ENCODE data around the gene ASB2. TPM values are rescaled to one million over a fixed set of nuclear protein-coding genes. Genes with fewer than 3 reads are reported as not detected.

The ASB2 gene
- polyA plus RNA-seq, 1 donor (not counting 4 experiments of a cell fraction or from before 2014, with no cell fraction given), result 0.56 TPM

DNA sequence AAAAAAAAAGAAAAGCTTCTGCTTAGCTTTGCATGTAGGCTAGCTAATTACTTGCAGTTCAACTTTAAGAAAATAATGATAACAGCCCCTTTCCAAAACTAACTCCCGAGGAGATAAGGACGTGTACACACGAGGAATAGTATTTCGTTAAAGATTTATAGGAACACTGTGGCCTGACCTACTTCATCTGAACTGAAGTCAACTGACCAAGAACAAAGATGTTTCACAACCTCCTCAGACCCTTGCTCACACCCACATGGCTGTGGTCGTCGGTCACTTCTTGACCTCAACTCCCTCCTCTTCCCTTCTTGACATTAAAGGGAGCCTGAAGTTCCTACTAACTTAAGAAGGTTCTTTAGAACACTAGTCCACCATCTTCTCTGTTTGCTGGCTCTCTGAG, 74.6 kb downstream of the ASB2 start:
- dilution Hi-C loops (cut with MboI; ENCODE audit: extremely low pct_ligation_motif_present, low sequenced_read_pairs), result loop anchor here (25.0 kb wide), 1 partner anchor 240 kb away; no protein-coding TSS in a partner anchor
- H3K9me1 ChIP-seq (ENCODE audit: control insufficient read depth, extremely low read depth, insufficient read depth, low read length), result no peaks in the 10 kb centered on the region
- H3K9me3 ChIP-seq (ENCODE audit: control insufficient read depth, low read depth, low read length), result no peaks in the 10 kb centered on the region
- no peak overlapping the region for H2AFZ ChIP-seq (ENCODE audit: control insufficient read depth, low read length)
- DNase-seq (ENCODE audit: low read depth, low spot score) (no peak), FAIRE-seq (no peak)
- no peaks in the 10 kb centered on the region for H3K36me3 ChIP-seq (ENCODE audit: control insufficient read depth in 2 of 2, extremely low read depth in 1 of 2, insufficient read depth in 2 of 2, low read length in 2 of 2)
- H3K79me2 ChIP-seq (ENCODE audit: control insufficient read depth, insufficient read depth, low read length), result no peaks in the 10 kb centered on the region
- no peak overlapping the region for H3K27ac ChIP-seq (ENCODE audit: control insufficient read depth, insufficient read depth, low read length)
- TF ChIP-seq EZH2 (IDR thresholded peaks at IDR 0.05; ENCODE audit: low read length), result no peak
- TF ChIP-seq, protein P1, sequence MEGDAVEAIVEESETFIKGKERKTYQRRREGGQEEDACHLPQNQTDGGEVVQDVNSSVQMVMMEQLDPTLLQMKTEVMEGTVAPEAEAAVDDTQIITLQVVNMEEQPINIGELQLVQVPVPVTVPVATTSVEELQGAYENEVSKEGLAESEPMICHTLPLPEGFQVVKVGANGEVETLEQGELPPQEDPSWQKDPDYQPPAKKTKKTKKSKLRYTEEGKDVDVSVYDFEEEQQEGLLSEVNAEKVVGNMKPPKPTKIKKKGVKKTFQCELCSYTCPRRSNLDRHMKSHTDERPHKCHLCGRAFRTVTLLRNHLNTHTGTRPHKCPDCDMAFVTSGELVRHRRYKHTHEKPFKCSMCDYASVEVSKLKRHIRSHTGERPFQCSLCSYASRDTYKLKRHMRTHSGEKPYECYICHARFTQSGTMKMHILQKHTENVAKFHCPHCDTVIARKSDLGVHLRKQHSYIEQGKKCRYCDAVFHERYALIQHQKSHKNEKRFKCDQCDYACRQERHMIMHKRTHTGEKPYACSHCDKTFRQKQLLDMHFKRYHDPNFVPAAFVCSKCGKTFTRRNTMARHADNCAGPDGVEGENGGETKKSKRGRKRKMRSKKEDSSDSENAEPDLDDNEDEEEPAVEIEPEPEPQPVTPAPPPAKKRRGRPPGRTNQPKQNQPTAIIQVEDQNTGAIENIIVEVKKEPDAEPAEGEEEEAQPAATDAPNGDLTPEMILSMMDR (optimal IDR thresholded peaks at IDR 0.05 in 1 of 3, IDR thresholded peaks at IDR 0.05 in 1 of 3, conservative IDR thresholded peaks at IDR 0.05 in 1 of 3; ENCODE audit: extremely low read depth in 1 of 3, insufficient read depth in 2 of 3, low read length in 3 of 3), result no peak
- no peak overlapping the region for H3K9ac ChIP-seq (ENCODE audit: control insufficient read depth, extremely low read depth, insufficient read depth, low read length)
- no peaks in the 10 kb centered on the region for H3K4me1 ChIP-seq (ENCODE audit: control insufficient read depth, extremely low read depth, insufficient read depth, low read length)
- no peaks in the 10 kb centered on the region for H4K20me1 ChIP-seq (ENCODE audit: control insufficient read depth, extremely low read depth, insufficient read depth, low read length)
- H3K27me3 ChIP-seq (ENCODE audit: control insufficient read depth, extremely low read depth, insufficient read depth, low read length), result peaks cover 4% of the 10 kb centered on the region
- no peak overlapping the region for H3K4me2 ChIP-seq (ENCODE audit: control insufficient read depth, extremely low read depth, insufficient read depth, low read depth, low read length)
- H3K4me3 ChIP-seq (ENCODE audit: control insufficient read depth in 2 of 3, extremely low read depth in 1 of 3, insufficient read depth in 2 of 3, low read depth in 1 of 3, low read length in 3 of 3), result no peak overlapping the region

DNA sequence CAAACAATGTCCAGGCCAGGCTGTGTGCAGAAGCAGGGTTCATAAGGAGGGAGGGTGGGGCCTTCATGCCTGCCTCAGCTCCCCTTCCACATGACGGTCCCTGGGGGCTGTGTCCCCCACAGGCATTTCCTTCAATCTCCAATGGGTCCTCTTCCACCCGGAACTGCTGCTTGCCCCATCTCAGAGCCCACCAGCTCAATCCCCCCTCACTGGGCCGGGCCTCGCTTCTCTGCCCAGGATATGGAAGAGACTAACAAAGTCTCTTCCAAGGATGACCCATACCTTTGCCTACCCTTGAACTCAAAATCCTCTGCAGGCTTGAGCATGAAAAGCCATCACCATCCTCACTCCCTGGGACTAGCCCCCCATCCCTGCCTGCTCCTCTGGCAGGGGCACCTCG, 77.6 kb downstream of the ASB2 start:
- DNase-seq (ENCODE audit: low read depth, low spot score) (no peak), FAIRE-seq (no peak)
- Histone ChIP-seq H3K36me3 (ENCODE audit: control insufficient read depth in 2 of 2, extremely low read depth in 1 of 2, insufficient read depth in 2 of 2, low read length in 2 of 2) (no peaks in the 10 kb centered on the region), H3K79me2 (ENCODE audit: control insufficient read depth, insufficient read depth, low read length) (no peaks in the 10 kb centered on the region), H3K4me1 (ENCODE audit: control insufficient read depth, extremely low read depth, insufficient read depth, low read length) (no peaks in the 10 kb centered on the region), H3K9me1 (ENCODE audit: control insufficient read depth, extremely low read depth, insufficient read depth, low read length) (no peaks in the 10 kb centered on the region), H3K27ac (ENCODE audit: control insufficient read depth, insufficient read depth, low read length) (no peak overlapping the region), H4K20me1 (ENCODE audit: control insufficient read depth, extremely low read depth, insufficient read depth, low read length) (no peaks in the 10 kb centered on the region), H3K27me3 (ENCODE audit: control insufficient read depth, extremely low read depth, insufficient read depth, low read length) (peaks cover 4% of the 10 kb centered on the region), H3K4me2 (ENCODE audit: control insufficient read depth, extremely low read depth, insufficient read depth, low read depth, low read length) (no peak overlapping the region), H2AFZ (ENCODE audit: control insufficient read depth, low read length) (no peak overlapping the region), H3K4me3 (ENCODE audit: control insufficient read depth in 2 of 3, extremely low read depth in 1 of 3, insufficient read depth in 2 of 3, low read depth in 1 of 3, low read length in 3 of 3) (no peak overlapping the region), H3K9me3 (ENCODE audit: control insufficient read depth, low read depth, low read length) (no peaks in the 10 kb centered on the region), H3K9ac (ENCODE audit: control insufficient read depth, extremely low read depth, insufficient read depth, low read length) (no peak overlapping the region)
- dilution Hi-C loops (cut with MboI; ENCODE audit: extremely low pct_ligation_motif_present, low sequenced_read_pairs), result no loop called here
- TF ChIP-seq EZH2 (IDR thresholded peaks at IDR 0.05; ENCODE audit: low read length), result no peak
- TF ChIP-seq, protein P1 (optimal IDR thresholded peaks at IDR 0.05 in 1 of 3, IDR thresholded peaks at IDR 0.05 in 1 of 3, conservative IDR thresholded peaks at IDR 0.05 in 1 of 3; ENCODE audit: extremely low read depth in 1 of 3, insufficient read depth in 2 of 3, low read length in 3 of 3), result no peak

Data from keratinocyte (primary cell).